Activated CD4-positive, CD25-positive, alpha-beta regulatory T cell treated with anti-CD3 and anti-CD28 coated beads, Interleukin-2, amount 50 U/mL, for 16 hours (primary cell): ENCODE measurements around the gene GSTK1.
"Not testable (repeated sequence)": the region's sequence is repeated elsewhere in the genome, so short reads cannot be mapped to it uniquely, and the experiment has no call there.

Experiments
- DNase-seq: peaks from one replicate; pipeline ENCODE4 v3.0.0-alpha.2; 2020; ENCODE audit warnings: low read depth, low spot score

Gene GSTK1

DNA sequence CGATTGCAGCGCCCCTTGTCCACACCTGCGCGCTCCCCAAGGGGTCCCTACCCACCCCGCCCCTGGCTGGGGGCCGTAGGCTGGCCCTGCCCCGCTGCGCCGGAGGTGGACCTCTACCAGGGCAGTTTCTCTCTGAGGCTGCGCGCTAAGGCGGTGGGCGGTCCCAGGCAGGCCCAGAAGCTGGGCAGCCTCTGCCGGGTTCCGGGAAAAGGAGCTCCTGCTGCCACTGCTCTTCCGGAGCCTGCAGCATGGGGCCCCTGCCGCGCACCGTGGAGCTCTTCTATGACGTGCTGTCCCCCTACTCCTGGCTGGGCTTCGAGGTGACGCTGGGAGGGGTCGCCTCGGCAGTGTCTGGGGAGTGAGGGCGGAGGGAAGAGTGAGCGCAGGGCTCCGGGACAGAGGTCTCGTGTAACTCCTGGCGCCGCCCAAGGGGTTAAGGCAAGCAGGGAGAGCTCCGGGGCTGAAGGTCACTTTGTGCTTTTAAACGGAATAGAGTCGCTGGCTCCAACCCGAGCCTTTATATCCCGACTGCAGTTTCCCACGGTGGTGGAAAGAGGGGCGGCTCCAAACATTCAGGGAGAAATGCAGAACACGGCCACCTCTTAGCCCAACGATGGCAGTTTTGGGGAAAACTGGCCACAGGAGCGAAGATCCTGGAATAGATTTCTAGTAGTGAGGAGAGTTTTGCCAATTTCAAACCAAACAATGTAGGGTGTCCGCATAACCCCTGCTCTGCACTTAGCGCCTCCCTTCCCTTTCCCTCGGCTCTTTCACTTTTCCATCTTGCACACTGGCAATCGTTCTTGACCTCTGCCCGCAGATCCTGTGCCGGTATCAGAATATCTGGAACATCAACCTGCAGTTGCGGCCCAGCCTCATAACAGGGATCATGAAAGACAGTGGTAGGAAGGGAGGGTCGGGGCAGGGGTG is at the start of gene GSTK1:
GSTK1 (plus strand) TSS at position 176 of the 930 bp plus-strand sequence; CDS start at position 249, 73 bp downstream.
- DNase-seq, result peak; percentile 66

DNA sequence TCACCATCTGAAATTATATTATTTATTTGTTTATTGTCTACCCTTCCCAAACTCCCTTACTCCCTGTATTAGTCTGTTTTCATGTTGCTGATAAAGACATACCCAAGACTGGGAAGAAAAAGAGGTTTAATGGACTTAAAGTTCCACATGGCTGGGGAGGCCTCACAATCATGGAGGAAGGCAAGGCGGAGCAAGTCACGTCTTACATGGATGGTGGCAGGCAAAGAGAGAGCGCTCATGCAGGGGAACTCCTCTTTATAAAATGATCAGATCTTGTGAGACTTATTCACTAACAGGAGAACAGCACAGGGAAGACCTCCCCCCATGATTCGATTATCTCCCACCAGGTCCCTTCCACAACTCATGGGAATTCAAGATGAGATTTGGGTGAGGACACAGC is 49.8 kb upstream of the GSTK1 start:
- not testable (repeated sequence) for DNase-seq

DNA sequence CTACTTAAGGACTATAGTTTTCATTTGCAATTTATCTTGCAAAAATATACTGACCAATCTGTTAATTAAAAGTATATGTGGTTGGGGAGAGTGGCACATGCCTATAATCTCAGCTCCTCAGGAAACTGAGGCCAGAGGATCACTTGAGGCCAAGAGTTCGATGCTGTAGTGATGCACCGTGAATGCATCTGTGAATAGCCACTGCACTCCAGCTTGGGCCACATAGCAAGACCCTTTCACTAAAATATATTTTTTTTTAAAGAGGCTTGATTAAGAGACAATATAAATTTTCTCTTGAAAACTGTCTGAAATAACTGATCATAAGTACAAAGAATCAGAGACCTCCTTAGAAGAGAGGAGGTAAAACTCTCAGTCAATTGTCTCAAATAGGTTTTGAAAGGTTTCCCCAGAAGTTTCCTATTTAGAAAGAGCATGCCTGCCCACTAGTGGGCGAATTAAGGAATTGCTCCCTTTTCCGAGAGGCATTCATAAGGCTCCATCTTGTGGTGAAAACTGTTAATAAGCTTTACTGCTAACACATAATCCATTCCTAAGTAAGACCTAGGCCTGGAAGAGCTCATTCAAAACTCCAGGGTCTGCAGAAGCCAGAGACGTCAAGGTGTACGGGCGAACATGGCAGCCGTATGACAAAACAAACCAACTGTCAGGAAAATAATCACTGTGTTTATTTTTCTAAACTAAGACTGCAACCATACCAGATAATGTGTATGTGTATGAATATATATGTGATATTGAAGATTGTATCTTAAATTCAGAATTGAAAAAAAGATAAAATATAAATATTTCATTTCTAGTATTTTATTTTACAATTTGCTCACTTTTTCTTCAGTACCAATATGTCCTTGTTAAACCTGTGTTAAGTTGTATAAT is 48.2 kb upstream of the GSTK1 start:
- DNase-seq, result peak; percentile 52

DNA sequence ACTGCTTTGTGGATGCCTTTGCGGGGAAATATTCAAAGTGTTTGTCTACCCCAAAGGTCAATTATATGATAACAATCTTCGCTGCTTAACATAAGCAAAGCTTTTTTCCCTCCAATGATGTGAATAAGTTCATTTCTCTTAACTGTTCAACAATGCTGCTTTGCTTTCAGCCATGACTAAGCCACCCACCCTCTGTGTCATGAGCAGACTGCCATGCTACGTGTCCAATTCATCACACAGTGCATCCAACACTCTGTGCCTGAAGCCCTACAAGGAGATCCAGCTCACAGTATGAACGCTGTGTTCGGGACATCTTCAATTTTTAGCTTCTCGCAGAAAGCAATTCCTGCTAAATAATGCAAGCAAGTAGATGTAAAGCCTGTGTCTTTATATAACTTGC is 47.1 kb upstream of the GSTK1 start:
- DNase-seq, result no peak

DNA sequence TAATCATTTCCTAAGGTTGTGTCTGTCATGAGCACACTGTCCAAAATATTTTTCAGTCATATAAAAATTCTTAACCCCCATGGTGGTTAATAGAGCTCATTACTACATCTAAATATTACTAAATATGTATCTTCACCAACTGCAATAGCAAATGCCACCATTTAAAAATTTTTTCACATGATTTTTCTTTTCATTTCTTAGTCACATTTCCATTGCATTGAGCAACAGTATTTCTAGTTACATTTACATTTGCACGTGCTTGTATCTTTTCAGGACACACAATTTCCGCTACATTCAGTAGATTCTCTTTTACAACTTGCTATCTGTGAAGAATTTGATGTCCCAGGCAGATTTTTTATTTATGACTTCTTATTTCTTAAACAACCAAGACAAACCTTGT is 46.6 kb upstream of the GSTK1 start:
- no peak for DNase-seq

DNA sequence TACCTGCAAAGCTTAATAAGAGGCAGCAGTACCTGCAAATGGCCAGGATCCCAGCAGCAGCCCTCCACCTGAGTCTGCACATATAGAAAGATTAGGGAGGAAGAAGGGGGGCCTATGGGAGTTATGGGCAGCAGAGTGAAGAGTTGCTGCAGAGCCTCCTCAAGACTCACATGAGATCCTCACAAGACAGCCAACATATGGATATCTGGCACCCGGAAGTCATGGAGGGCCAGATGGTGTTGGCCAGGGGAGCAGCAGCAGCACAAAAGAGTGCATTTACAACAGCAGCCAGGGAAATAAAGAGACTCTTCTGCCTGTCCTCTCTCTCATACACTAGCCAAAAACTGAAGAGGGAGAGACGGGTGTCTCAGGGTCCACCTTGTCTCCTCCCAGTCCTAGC is 45.4 kb upstream of the GSTK1 start:
- no peak for DNase-seq

DNA sequence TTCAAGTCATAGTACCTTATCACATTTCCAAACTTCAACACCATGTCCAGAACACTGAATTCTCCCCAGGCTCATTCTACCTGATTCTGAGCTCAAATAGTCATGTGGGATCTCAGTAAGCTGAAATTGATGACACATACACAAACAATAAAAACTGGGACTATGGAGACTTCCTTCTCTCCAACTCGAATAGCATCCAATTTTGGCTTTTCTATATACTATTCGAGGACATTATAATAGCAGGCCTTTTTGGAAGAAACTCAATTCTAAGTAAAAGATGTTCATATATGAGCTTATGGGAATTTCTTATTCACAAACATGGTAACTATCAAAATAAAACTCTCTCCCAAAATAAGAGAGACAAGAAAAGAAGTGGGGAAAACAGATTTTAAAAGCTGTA is 42.0 kb upstream of the GSTK1 start:
- no peak for DNase-seq

DNA sequence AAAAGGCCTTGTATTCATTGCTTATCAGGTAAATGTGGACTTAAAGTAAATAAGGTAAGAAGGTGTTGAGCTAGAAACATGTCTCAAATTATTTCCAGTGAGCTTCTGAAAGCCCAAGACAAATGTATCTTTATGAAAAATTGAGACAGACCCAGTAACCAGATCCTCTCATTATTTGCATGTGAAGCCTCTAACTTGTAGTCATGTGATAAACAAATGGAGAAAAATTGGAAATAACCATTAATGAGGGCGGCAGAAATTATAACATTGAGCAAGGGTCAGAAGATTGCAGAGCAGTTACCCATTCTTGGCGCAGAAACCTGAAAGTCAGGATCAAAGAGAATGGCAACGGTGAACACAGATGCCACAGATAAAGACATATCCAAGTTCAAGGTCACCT is 41.5 kb upstream of the GSTK1 start, which contains the start of gene TAS2R40:
TAS2R40 (plus strand) TSS at position 301 of the 400 bp plus-strand sequence; CDS start at position 343, 42 bp downstream.
- DNase-seq, result no peak

DNA sequence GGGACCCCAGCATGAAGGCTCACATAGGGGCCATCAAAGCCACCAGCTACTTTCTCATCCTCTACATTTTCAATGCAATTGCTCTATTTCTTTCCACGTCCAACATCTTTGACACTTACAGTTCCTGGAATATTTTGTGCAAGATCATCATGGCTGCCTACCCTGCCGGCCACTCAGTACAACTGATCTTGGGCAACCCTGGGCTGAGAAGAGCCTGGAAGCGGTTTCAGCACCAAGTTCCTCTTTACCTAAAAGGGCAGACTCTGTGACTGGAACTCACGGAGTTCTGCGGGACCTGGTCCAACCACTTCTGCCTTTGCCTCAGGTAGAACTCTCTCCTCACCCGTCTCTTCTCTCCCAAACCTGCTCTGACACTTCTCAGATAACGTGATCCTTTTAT is 40.5 kb upstream of the GSTK1 start:
- DNase-seq, result no peak

DNA sequence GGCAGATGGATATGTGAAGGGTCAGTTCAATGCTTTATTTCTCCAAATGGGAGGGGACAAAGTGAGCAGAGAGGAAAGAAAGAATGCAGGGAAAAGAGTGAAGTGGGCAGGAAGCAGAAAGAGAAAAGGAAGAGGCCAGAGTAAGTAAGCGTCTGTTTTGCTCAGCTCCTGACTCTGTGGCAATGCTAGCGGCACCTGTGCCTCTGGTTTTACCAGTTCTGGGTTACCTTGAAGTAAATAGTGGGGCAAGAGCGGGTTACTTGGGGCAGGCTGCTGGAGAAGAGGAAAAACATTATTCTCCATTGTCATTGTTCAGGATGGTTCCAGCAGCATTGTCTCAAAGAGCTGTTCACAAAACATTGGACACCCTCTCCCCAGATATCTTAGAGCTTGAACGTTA is 39.5 kb upstream of the GSTK1 start:
- no peak for DNase-seq

DNA sequence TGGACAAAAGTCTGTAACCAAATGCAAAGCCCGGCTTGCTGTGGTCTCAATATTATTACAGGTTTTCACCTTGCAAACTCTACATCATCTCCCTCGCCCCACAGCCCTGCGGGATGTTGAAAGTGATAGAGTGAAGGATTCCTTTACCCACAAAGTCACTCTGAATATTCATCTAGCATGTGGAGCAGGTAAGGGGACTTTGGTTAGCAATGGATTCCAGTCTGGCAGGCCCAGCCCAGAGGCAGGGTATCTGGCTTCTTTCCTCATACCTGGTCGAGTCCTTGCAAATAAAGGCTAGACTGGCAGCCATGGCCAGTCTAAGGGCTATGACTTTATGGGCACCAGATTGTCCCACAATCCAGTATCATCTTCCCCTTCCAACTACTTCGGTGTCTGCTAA is 38.2 kb upstream of the GSTK1 start:
- DNase-seq, result no peak

DNA sequence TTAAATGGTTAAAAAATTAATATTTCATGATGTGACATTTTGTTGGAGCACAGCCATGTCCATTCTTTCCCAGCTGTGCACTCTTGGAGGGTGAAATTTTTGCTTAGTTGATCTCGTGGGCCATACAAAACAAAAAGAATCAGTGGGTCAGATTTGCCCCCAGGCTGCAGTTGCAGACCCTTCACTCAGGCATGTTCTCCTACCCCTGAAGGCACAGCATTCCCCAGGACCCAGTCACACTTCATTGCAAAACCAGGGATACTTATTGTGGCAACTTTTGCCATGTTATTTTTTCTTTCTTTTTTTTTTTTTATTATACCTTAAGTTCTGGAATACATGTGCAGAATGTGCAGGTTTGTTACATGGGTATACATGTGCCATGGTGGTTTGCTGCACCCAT is 35.4 kb upstream of the GSTK1 start:
- DNase-seq, result no peak

DNA sequence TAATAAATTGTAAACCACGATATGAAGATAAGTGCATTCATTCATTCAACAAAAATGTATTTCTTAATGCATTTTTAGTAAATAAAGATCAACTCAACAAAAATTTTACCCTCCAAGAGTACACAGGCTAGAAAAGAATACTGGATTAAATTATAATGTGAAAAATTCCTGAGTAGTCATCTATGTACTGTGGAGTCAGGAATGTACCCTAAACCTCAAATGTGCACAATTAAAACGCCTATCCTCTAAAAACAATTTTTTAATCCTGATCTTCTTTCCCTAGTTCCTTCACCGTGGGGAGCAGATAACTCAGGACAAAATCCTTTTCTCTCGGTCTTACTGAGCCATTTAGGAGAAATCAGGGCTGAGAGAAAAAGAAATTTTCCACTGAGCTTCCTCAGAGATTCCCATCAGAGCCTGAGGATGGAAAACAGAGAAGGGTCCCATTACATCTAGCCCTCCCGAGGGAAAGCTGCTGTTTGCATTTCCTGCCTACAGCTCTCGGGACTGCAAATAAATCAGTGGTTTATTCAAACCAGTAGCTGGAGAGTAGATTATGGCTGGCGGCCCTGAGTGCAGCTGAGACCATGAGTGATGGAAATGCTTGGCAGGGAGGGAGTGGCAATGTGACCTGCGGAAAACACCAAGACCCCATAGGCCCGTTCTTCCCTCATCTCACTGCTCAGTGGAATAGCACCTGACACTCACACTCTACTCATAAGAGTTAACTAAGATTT is 34.0 kb upstream of the GSTK1 start:
- DNase-seq, result no peak

DNA sequence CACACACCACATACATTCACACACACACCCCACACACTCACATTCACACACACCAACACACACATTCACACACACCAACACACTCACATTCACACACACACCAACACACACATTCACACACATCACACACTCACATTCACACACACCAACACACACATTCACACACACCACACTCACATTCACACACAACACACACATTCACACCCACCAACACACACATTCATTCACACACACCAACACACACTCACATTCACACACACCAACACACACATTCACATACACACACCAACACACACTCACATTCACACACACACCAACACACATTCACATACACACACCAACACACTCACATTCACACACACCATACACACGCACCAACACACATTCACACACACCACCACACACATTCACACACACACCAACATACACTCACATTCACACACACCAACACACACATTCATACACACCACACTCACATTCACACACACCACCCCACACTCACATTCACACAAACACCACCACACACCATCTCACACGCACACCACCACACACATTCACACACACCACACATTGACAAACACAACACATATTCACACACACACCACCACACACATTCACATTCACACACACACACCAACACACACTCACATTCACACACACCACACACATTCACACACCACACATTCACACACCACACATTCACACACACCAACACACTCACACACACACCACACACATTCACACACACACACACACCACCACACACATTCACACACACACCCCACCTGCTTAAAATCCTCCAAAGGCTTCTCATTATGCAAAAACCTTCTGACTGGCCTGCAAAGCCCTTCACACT is 32.4 kb upstream of the GSTK1 start:
- no peak for DNase-seq

DNA sequence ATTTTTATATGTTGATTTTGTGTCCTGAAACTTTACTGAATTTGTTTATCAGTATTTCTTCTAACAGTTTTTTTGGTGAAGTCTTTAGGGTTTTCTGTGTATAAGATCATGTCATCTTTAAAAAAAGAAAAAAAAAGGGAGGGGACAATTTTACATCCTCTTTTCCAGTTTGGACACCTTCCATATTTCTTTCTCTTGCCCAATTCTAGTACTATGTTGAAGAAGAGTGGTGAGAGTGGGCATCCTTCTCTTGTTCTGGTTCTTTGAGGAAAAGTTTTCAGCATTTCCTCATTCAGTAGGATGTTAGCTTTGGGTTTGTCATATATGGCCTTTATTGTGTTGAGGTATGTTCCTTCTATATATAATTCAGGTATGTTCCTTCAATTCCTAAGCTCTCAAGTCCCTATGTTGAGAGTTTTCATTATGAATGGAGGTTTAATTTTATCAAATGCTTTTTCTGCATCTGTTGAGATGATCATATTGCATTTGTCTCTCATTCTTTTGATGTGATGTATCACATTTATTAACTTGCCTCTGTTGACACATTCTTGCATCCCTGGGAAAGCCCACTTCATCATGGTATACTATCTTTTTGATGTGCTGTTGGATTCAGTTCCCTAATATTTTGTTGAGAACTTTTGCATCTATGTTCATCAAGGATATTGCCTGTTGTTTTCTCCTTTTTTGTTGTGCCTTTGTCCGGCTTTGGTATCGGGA is 29.3 kb upstream of the GSTK1 start:
- no peak for DNase-seq

DNA sequence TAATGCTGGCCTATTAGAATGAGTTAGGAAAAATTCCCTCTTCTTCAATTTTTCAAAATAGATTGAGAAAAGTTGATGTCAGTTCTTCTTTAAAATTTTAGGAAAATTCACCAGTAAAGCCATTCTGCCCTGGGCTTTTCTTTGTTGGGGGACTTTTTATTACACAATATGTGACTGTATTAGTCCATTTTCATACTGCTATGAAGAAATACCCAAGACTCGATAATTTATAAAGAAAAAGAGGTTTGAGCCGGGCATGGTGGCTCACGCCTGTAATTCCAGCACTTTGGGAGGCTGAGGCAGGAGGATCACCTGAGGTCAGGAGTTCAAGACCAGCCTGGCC is 28.7 kb upstream of the GSTK1 start:
- DNase-seq, result no peak

DNA sequence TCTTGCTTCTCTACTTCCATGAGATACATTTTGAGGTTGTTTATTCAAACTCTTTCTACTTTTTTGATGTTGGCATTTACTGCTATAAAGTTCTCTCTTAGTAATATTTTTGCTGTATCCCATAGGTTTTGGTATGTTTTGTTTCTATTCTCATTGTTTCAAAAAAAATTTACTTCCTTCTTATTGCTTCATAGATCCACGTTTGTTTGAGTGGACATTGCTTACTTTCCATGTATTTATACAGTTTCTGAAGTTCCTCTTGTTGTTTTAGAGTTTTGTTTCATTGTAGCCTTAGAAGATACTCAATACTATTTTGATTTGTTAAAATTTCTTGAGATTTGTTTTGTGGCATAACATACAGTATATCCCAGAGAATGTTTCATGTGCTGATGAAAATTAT is 27.7 kb upstream of the GSTK1 start:
- no peak for DNase-seq

DNA sequence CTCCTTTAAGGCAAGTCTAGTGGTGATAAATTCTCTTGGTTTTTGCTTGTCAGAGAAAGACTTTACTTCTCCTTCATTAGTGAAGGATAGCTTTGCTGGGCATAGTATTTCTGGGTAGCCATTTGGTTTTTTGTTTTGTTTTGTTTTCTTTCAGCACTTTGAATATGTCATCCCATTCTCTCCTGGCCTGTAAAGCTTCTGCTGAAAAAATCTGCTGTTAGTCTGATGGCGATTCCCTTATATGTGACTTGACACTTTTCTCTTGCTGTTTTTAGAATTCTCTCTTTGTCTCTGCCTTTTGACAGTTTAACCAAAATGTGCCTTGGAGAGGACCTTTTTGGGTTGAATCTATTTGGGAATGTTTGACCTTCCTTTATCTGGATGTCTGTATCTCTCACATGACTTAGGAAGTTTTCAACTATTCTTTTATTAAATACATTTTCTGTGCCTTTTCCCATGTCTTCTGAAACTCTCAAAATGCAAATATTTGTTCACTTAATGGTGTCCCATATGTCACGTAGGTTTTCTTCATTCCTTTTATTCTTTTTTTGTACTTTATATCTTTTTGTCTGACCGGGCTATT is 26.7 kb upstream of the GSTK1 start:
- no peak for DNase-seq

DNA sequence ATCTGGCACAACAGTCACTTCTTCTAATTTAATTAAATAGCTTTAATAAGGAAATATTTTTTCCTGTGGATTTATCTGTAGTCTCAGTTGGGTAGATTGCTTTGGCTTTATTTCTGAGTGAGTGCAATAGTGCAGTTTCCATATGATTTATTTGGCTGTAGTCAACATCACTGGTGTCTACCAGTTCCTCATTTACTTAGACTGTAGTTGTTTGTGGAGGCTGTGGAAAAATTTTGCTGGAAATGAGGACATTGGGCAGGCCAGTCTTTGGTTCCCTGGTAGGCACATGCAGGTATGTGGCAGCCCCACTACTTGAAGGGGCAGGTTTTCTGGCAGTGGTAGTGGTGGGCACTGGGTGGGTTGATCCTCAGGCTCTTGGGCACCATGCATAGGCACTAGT is 25.9 kb upstream of the GSTK1 start:
- no peak for DNase-seq
